Spleen (tissue), 7 donors: ENCODE results near the gene CPNE9.

Experiments used
- POLR2A ChIP-seq, 3 donors: fragments of 450-650 bp; IDR thresholded peaks; one replicate each; pipeline ENCODE4 v1.5.1; 2017; ENCODE audit warnings: antibody characterized with exemption in 3 of 3, mild to moderate bottlenecking in 1 of 3
- POLR2AphosphoS5 ChIP-seq, 3 donors: sonication (generic); formaldehyde crosslinking; IDR thresholded peaks; one replicate each; pipeline ENCODE4 v1.5.1; 2017; ENCODE audit warnings: antibody characterized with exemption in 3 of 3
- TF ChIP-seq, protein P1 (sequence below), 11 experiments: fragments of 200-600 bp in 7 of 11; fragments of 450-650 bp in 4 of 11; sonication (generic) in 4 of 11; IDR thresholded peaks in 8 of 11; conservative IDR thresholded peaks in 3 of 11; 1 replicate in 7 of 11; 2 replicates in 4 of 11; pipeline versions ENCODE4 v1.4.0 to v1.8.0; 2016 to 2021; ENCODE audit warnings: antibody characterized with exemption in 11 of 11, inconsistent platforms in 4 of 11, mild to moderate bottlenecking in 1 of 11
- donor health status: DM: no; HTN: no; CAD: no; lungs with moderate emphysema.
- donor health status: DM: no; HTN: no; CAD: no.
- donor health status: DM: no; HTN: no; CAD: no.

DNA sequence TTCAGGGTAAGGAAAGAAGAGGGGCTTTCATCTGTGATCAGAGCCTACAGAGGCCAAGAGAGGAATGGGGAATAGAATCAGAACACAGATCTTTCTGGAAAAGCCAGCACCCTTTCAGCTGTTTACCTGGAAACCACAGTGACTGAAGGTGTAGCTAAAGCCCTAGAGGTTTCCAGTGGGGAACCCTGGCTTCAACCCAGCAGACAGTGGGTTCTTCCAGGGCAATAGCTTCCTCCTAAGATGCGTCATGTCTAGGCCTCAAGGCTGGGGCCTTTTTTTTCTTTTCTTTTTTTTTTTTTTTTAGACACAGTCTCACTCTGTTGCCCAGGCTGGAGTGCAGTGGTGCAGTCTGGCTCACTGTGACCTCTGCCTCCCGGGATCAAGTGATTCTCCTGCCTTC lies 3.1 kb upstream of the CPNE9 start:
- TF ChIP-seq, protein P1, sequence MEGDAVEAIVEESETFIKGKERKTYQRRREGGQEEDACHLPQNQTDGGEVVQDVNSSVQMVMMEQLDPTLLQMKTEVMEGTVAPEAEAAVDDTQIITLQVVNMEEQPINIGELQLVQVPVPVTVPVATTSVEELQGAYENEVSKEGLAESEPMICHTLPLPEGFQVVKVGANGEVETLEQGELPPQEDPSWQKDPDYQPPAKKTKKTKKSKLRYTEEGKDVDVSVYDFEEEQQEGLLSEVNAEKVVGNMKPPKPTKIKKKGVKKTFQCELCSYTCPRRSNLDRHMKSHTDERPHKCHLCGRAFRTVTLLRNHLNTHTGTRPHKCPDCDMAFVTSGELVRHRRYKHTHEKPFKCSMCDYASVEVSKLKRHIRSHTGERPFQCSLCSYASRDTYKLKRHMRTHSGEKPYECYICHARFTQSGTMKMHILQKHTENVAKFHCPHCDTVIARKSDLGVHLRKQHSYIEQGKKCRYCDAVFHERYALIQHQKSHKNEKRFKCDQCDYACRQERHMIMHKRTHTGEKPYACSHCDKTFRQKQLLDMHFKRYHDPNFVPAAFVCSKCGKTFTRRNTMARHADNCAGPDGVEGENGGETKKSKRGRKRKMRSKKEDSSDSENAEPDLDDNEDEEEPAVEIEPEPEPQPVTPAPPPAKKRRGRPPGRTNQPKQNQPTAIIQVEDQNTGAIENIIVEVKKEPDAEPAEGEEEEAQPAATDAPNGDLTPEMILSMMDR (IDR thresholded peaks at IDR 0.05 in 8 of 11, conservative IDR thresholded peaks at IDR 0.05 in 3 of 11): no peak
- no peak for TF ChIP-seq POLR2A (IDR thresholded peaks at IDR 0.05)
- TF ChIP-seq POLR2AphosphoS5 (IDR thresholded peaks at IDR 0.05): no peak
